Kidney glomerular epithelial cell (primary cell): ENCODE measurements around the gene SPATS2L.

Experiments used
- DNase-seq: peaks from one replicate; lab custom pipeline; 2025; lab: John Stamatoyannopoulos, UW

The SPATS2L gene

GRCh38 chr2:200467806-200468681 is 161.6 kb downstream of the SPATS2L start:
- no peak for DNase-seq

- peak; percentile 23 for DNase-seq
Observed at GRCh38 chr2:200469708-200470211, 163.3 kb downstream of the SPATS2L start.

- DNase-seq: no peak
Observed at GRCh38 chr2:200470230-200470629, 163.7 kb downstream of the SPATS2L start.

- DNase-seq: peak; percentile 31
Observed at GRCh38 chr2:200471324-200471848, 164.9 kb downstream of the SPATS2L start.

- DNase-seq: no peak
Observed at GRCh38 chr2:200471928-200472645, 165.6 kb downstream of the SPATS2L start.

GRCh38 chr2:200472853-200473464 is 166.5 kb downstream of the SPATS2L start:
- DNase-seq: no peak

- no peak for DNase-seq
Observed at GRCh38 chr2:200475795-200476194, 169.3 kb downstream of the SPATS2L start.

GRCh38 chr2:200476836-200477235 is 170.3 kb downstream of the SPATS2L start:
- DNase-seq: no peak

GRCh38 chr2:200477667-200478131 is 171.2 kb downstream of the SPATS2L start:
- no peak for DNase-seq

GRCh38 chr2:200479692-200480265 is 173.3 kb downstream of the SPATS2L start:
- DNase-seq: no peak

GRCh38 chr2:200482194-200482593 is 175.7 kb downstream of the SPATS2L start:
- no peak for DNase-seq

GRCh38 chr2:200483729-200484198 is 177.3 kb downstream of the SPATS2L start:
- no peak for DNase-seq

GRCh38 chr2:200484934-200485333 is 178.4 kb downstream of the SPATS2L start:
- no peak for DNase-seq

GRCh38 chr2:200486529-200486928 is 180.0 kb downstream of the SPATS2L start:
- no peak for DNase-seq

GRCh38 chr2:200488169-200488568 is 181.7 kb downstream of the SPATS2L start:
- DNase-seq: no peak

- no peak for DNase-seq
Observed at GRCh38 chr2:200490001-200490400, 183.5 kb downstream of the SPATS2L start.

- no peak for DNase-seq
Observed at GRCh38 chr2:200492656-200493055, 186.2 kb downstream of the SPATS2L start.

GRCh38 chr2:200494048-200494447 is 187.6 kb downstream of the SPATS2L start:
- DNase-seq: no peak

- no peak for DNase-seq
Observed at GRCh38 chr2:200496696-200497095, 190.2 kb downstream of the SPATS2L start.

GRCh38 chr2:200498402-200499162 is 192.1 kb downstream of the SPATS2L start:
- no peak for DNase-seq

GRCh38 chr2:200502196-200502595 is 195.7 kb downstream of the SPATS2L start:
- DNase-seq: no peak
